Panc1 (cell line): ENCODE results near the gene MBNL2.

Experiments used
- CTCF ChIP-seq: fragments of 450-650 bp; IDR thresholded peaks from 2 replicates; pipeline ENCODE4 v1.5.1; 2017; ENCODE audit warnings: mild to moderate bottlenecking
- POLR2AphosphoS5 ChIP-seq: IDR thresholded peaks from 2 replicates; pipeline ENCODE4 v1.6.1; 2012; ENCODE audit warnings: mild to moderate bottlenecking, low read depth, low read length, moderate library complexity
- REST ChIP-seq, 2 experiments: IDR thresholded peaks; 2 replicates each; pipeline ENCODE4 v1.6.1; 2011 to 2012; ENCODE audit warnings: low read depth in 2 of 2, control low read depth in 1 of 2, low read length in 1 of 2, mild to moderate bottlenecking in 1 of 2, moderate library complexity in 1 of 2; ENCODE audit not compliant: insufficient read depth in 1 of 2
- SIN3A ChIP-seq: IDR thresholded peaks from 2 replicates; pipeline ENCODE4 v1.6.1; 2012; ENCODE audit warnings: low read depth, mild to moderate bottlenecking, low read length, moderate library complexity, borderline replicate concordance; ENCODE audit not compliant: insufficient read depth
- TCF7L2 ChIP-seq: IDR thresholded peaks from 2 replicates; pipeline ENCODE4 v1.6.1; 2011; ENCODE audit warnings: mild to moderate bottlenecking, low read depth, low read length, inconsistent platforms

- TF ChIP-seq CTCF (no peak), REST (IDR thresholded peaks at IDR 0.05; ENCODE audit: insufficient read depth in 1 of 2, low read depth in 2 of 2, low read length in 1 of 2) (no peak), POLR2AphosphoS5 (no peak), TCF7L2 (no peak), SIN3A (no peak)
Measured at GRCh38 chr13:97301382-97302095, 79.4 kb downstream of the MBNL2 start.
